GM23338 (cell line): ENCODE measurements around the gene LRRC3B. TPM values are rescaled to one million over a fixed set of nuclear protein-coding genes. Genes with fewer than 3 reads are reported as not detected.
A peak's percentile ranks its signal among the peaks of the same experiment; 100 is the strongest.

ENCODE experiments used
- ATAC-seq: fragments of 200-7000 bp; cut with Tn5 transposase; 3 replicates; pipeline ENCODE4 v1.9.1; 2020
- DNase-seq: peaks from one replicate; pipeline ENCODE4 v3.0.0-alpha.2; 2015; ENCODE audit warnings: low spot score
- H2AFZ ChIP-seq: fragments of 200-600 bp; sonication (generic); 2 replicates; pipeline ENCODE4 v1.8.0; 2016; ENCODE audit warnings: antibody characterized with exemption, mild to moderate bottlenecking, moderate library complexity
- H3F3A ChIP-seq: fragments of 200-600 bp; sonication (generic); replicated peaks from 2 replicates; pipeline ENCODE4 v1.8.0; 2017; ENCODE audit warnings: antibody characterized with exemption, mixed run types, low read depth
- H3K27ac ChIP-seq: fragments of 200-600 bp; sonication (generic); 2 replicates; pipeline ENCODE4 v1.6.1; 2016; ENCODE audit warnings: low read depth
- H3K27me3 ChIP-seq: fragments of 200-600 bp; sonication (generic); 2 replicates; pipeline ENCODE4 v1.8.0; 2016; ENCODE audit warnings: mild to moderate bottlenecking, mixed run types, moderate library complexity; ENCODE audit not compliant: insufficient read depth
- H3K36me3 ChIP-seq: fragments of 200-600 bp; sonication (generic); 2 replicates; pipeline ENCODE4 v1.8.0; 2016; ENCODE audit warnings: mild to moderate bottlenecking; ENCODE audit not compliant: insufficient read depth
- H3K4me1 ChIP-seq: fragments of 200-600 bp; sonication (generic); 2 replicates; pipeline ENCODE4 v1.8.0; 2016; ENCODE audit warnings: mild to moderate bottlenecking, moderate library complexity; ENCODE audit not compliant: insufficient read depth
- H3K4me2 ChIP-seq: fragments of 200-600 bp; sonication (generic); 2 replicates; pipeline ENCODE4 v1.7.1; 2017; ENCODE audit warnings: mixed run types
- H3K4me3 ChIP-seq: fragments of 200-600 bp; sonication (generic); 2 replicates; pipeline ENCODE4 v1.6.1; 2016; ENCODE audit warnings: mixed run types
- H3K79me2 ChIP-seq: fragments of 200-600 bp; sonication (generic); replicated peaks from 2 replicates; pipeline ENCODE4 v1.8.0; 2017; ENCODE audit warnings: mild to moderate bottlenecking; ENCODE audit not compliant: insufficient read depth
- H3K9me2 ChIP-seq: fragments of 200-600 bp; sonication (generic); 2 replicates; pipeline ENCODE4 v1.8.0; 2017; ENCODE audit not compliant: insufficient read depth
- H4K20me1 ChIP-seq: fragments of 200-600 bp; sonication (generic); replicated peaks from 2 replicates; pipeline ENCODE4 v1.8.0; 2017; ENCODE audit warnings: mild to moderate bottlenecking; ENCODE audit not compliant: insufficient read depth
- H3K27ac Mint-ChIP-seq: 2 replicates; pipeline ENCODE4 v1.8.0; 2020; ENCODE audit warnings: inconsistent platforms, mild to moderate bottlenecking, moderate library complexity, mixed read lengths
- H3K27me3 Mint-ChIP-seq: 3 replicates; pipeline ENCODE4 v1.8.0; 2022; ENCODE audit warnings: low read depth, mild to moderate bottlenecking, moderate library complexity, mixed read lengths, inconsistent platforms; ENCODE audit not compliant: insufficient read depth, poor library complexity
- H3K36me3 Mint-ChIP-seq: 3 replicates; pipeline ENCODE4 v1.8.0; 2021; ENCODE audit warnings: low read depth, mild to moderate bottlenecking, inconsistent platforms, moderate library complexity, mixed read lengths
- H3K4me1 Mint-ChIP-seq: 3 replicates; pipeline ENCODE4 v1.8.0; 2020; ENCODE audit warnings: mild to moderate bottlenecking, inconsistent platforms, mixed read lengths
- H3K4me3 Mint-ChIP-seq: 3 replicates; pipeline ENCODE4 v1.8.0; 2021; ENCODE audit warnings: moderate library complexity, mild to moderate bottlenecking, inconsistent platforms, mixed read lengths
- H3K9me3 Mint-ChIP-seq: 3 replicates; pipeline ENCODE4 v1.8.0; 2020; ENCODE audit warnings: moderate library complexity, mild to moderate bottlenecking, inconsistent platforms, mixed read lengths
- CREB1 ChIP-seq: fragments of 250-450 bp; sonication (Bioruptor Pico); IDR thresholded peaks from 2 replicates; pipeline ENCODE4 v1.5.0; 2020; ENCODE audit warnings: low read depth, mild to moderate bottlenecking, moderate library complexity
- CTCF ChIP-seq, 2 experiments: fragments of 200-600 bp in 1 of 2; sonication (generic) in 1 of 2; conservative IDR thresholded peaks; 2 replicates each; pipeline versions ENCODE4 v1.5.1 to v1.6.1; 2016 to 2017; ENCODE audit warnings: antibody characterized with exemption in 2 of 2, low read depth in 2 of 2, mild to moderate bottlenecking in 2 of 2, moderate library complexity in 1 of 2
- EZH2 ChIP-seq: fragments of 200-600 bp; sonication (generic); IDR thresholded peaks from one replicate; pipeline ENCODE4 v1.8.0; 2017; ENCODE audit warnings: antibody characterized with exemption, mild to moderate bottlenecking, low read depth; ENCODE audit not compliant: unreplicated experiment
- EZH2phosphoT487 ChIP-seq: fragments of 200-600 bp; sonication (generic); IDR thresholded peaks from one replicate; pipeline ENCODE4 v1.8.1; 2018; ENCODE audit warnings: antibody characterized with exemption; ENCODE audit not compliant: unreplicated experiment
- NANOG ChIP-seq: IDR thresholded peaks from 2 replicates; pipeline ENCODE4 v1.6.1; 2016; ENCODE audit warnings: antibody characterized with exemption, borderline replicate concordance
- POLR2AphosphoS5 ChIP-seq: IDR thresholded peaks from 2 replicates; pipeline ENCODE4 v1.6.1; 2016; ENCODE audit warnings: antibody characterized with exemption, low read depth
- ZNF114 ChIP-seq: fragments of 250-450 bp; sonication (Bioruptor Pico); IDR thresholded peaks from 2 replicates; pipeline ENCODE4 v1.5.0; 2020; ENCODE audit warnings: mild to moderate bottlenecking, moderate library complexity
- polyA plus RNA-seq: library from polyadenylated mRNA; unstranded; fragments of >200 nt; fragmentation: Nextera tagmentation; extraction: Ambion mirVana; gene quantifications from 2 replicates; pipeline ENCODE4 v1.2.1, GENCODE V29; 2016
- total RNA-seq: library from RNA; depleted of rRNA; stranded (reverse); fragments of >200 nt; shearing (Covaris generic); gene quantifications from 2 replicates; pipeline ENCODE4 v1.2.3, GENCODE V29; 2014

LRRC3B gene
- total and polyA plus RNA-seq, 2 experiments from 2014 or later, result 7.1 to 13.2 TPM

DNA sequence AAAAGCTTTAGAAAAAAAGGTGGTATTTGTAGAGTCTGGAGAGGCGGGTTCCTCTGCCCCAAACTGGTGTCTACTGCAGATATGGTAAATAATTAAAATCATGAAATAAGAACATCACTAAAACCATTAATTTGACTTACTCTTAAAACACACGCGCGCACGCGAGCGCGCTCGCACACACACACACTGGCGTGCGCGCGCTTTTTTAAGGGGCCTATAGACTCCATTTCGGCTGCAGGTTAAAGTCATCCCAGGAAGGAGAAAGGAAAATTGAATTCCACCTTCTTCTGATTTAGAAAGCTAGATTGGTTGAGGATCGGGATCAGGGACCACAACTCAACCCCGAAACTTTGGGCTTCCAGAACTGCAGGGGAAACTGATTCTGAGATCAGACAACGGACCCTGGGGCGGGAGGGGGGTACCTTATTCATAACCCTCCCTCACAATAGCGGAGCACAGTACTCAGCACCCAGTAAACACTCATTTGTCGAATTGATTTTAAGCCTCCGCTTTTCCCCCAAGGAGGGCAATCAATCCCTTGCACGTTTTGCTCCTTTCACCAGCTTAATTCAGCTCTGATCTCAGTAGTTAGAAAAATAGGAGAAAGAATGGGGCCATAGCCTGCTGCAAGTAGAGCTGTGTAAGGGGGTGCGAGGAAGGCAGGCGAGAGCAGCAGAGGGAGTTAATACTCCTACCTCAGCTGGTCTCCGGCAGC, 509 bp upstream of the LRRC3B start:
- H3K4me1 ChIP-seq, result peaks cover 25% of the 10 kb centered on the region
- TF ChIP-seq EZH2 (peak; percentile 60), EZH2phosphoT487 (no peak), CTCF (conservative IDR thresholded peaks at IDR 0.05; ENCODE audit: low read depth in 2 of 2) (no peak)
- Mint-ChIP-seq H3K27ac (no peak overlapping the region), H3K36me3 (no peaks in the 10 kb centered on the region), H3K27me3 (peaks cover 55% of the 10 kb centered on the region), H3K9me3 (no peaks in the 10 kb centered on the region; the same call in 2 of the 3 replicates), H3K4me1 (peaks cover 25% of the 10 kb centered on the region), H3K4me3 (peak overlapping the region; percentile 83)
- peak overlapping the region; percentile 87 for H3K4me3 ChIP-seq
- ATAC-seq (no peak), DNase-seq (peak; percentile 39)
- no peak overlapping the region for H3K27ac ChIP-seq
- H3K79me2 ChIP-seq, result peaks cover 17% of the 10 kb centered on the region
- 0 out of 2 replicates have a peak, but pooled peaks cover 5% of the 10 kb centered on the region for H3F3A ChIP-seq
- peak overlapping the region; percentile 99 for H2AFZ ChIP-seq
- peak overlapping the region; percentile 99 for H3K4me2 ChIP-seq
- H3K36me3 ChIP-seq, result no peaks in the 10 kb centered on the region
- H3K27me3 ChIP-seq, result peaks cover 77% of the 10 kb centered on the region
- H3K9me2 ChIP-seq, result peaks cover 3% of the 10 kb centered on the region; the same call in 1 of the 2 replicates
- H4K20me1 ChIP-seq, result no peaks in the 10 kb centered on the region

GRCh38 chr3:26623419-26624208, 1.0 kb downstream of the LRRC3B start:
- Mint-ChIP-seq H3K27me3 (peaks cover 65% of the 10 kb centered on the region), H3K4me1 (peaks cover 28% of the 10 kb centered on the region), H3K9me3 (no peaks in the 10 kb centered on the region; the same call in 2 of the 3 replicates), H3K27ac (no peak overlapping the region), H3K36me3 (no peaks in the 10 kb centered on the region), H3K4me3 (peak overlapping the region; percentile 86)
- Histone ChIP-seq H3F3A (0 out of 2 replicates have a peak, but pooled peaks cover 5% of the 10 kb centered on the region), H3K4me3 (peak overlapping the region; percentile 87), H3K79me2 (peaks cover 17% of the 10 kb centered on the region), H3K27me3 (peaks cover 92% of the 10 kb centered on the region), H3K9me2 (peaks cover 3% of the 10 kb centered on the region; the same call in 1 of the 2 replicates), H2AFZ (peak overlapping the region; percentile 98), H3K4me1 (peaks cover 30% of the 10 kb centered on the region), H3K36me3 (no peaks in the 10 kb centered on the region), H3K4me2 (peak overlapping the region; percentile 99), H4K20me1 (no peaks in the 10 kb centered on the region), H3K27ac (no peak overlapping the region)
- peak; percentile 17 for ATAC-seq
- peak; percentile 85 for DNase-seq
- TF ChIP-seq ZNF114 (CRISPR knock-in tag) (no peak), EZH2 (peak; percentile 58), NANOG (no peak), POLR2AphosphoS5 (no peak), CREB1 (CRISPR knock-in tag) (no peak)
